ENCODE results near the gene MIF.
"Not testable (repeated sequence)": the region's sequence is repeated elsewhere in the genome, so short reads cannot be mapped to it uniquely, and the experiment has no call there.

The MIF gene

DNA sequence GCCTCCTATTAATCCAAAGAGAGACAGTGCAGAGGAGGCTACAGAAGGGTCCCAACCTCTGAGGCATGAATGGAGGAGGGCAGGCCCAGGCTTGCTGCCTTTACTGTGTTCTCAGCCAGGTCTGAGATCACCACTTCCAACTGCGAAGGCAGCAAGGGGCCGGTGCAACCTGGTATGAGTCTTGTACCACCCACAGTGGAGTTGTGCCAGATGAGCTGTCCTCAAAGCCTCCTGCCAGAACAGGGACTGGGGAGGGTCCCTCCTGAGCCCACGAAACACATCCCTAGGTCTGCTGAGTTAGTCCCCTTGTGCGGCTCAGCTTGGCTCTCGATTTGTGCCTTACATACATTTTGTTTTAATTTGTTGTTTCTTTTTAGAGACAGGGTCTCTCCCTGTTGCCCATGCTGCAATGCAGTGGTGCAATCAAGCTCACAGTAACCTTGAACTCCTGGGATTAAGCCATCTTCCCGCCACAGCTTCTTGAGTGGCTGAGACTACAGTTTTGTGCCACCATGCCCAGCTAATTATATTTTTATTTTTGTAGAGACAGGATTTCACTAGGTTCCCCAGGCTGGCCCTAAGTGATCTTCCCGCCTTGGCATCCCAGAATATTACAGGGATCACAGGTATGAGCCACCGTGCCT lies 9.3 kb downstream of the MIF start:
- DNase-seq (ENCODE audit: low spot score), result no peak

DNA sequence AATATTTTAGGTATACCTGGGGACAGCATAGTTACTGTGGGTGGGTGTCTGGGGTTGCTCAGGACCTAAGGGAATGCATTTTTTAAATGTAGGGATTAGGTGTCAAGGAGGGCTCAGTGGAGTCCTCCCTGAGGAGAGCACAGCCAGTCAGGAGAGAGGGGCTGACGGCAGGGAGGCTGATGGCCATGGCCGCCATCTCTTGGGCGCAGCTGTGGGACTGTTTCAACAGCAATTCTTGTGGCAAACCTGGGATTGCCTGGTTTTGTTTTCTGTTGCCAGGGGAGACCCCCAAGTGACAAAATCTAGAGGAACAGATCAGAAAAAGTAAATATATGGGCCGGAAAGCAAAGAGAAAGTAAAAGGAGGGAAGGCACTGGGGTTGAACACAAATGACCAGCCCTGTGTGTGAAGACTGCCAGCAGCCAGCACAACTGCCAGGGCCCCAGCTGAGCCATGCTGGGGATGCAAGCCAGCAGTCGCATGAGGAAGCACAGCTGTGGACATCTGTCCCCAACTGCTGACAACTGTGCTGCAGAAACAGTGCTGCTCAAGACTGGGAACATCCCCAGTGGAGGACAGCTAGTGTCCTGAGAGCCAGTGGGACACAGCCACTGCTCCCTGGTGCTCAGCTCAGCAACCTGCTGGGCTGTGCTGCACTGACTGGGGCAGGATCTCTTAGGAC lies 10.5 kb downstream of the MIF start:
- no peak for DNase-seq (ENCODE audit: low spot score)

DNA sequence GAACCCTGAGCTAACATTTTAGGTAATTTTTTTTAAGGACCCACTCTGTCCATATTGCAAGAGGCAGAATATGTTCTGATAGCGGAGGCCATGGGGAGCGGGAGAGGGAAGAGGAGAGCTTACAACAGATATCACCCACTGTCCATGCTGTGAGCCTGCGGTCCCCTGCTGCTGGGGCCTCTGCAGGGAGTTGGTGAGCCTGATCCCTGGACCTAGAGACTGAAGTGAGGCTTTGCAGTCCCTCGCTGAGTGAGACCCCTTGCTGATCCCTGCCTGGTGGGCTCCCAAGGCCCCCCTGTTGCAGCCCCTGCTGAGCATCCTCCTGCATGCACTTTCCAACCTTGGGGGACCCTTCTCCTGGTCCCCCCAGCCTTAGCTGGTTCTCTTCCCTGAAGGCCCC lies 12.5 kb downstream of the MIF start:
- DNase-seq (ENCODE audit: low spot score), result no peak

DNA sequence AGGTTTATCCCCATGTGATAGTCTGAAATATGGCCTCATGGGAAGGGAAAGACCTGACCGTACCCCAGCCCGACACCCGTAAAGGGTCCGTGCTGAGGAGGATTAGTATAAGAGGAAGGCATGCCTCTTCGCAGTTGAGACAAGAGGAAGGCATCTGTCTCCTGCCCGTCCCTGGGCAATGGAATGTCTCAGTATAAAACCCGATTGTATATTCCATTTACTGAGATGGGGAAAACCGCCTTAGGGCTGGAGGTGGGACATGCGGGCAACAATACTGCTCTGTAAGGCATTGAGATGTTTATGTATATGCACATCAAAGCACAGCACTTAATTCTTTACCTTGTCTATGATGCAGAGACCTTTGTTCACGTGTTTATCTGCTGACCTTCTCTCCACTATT lies 13.2 kb downstream of the MIF start:
- not testable (repeated sequence) for DNase-seq (ENCODE audit: low spot score)

DNA sequence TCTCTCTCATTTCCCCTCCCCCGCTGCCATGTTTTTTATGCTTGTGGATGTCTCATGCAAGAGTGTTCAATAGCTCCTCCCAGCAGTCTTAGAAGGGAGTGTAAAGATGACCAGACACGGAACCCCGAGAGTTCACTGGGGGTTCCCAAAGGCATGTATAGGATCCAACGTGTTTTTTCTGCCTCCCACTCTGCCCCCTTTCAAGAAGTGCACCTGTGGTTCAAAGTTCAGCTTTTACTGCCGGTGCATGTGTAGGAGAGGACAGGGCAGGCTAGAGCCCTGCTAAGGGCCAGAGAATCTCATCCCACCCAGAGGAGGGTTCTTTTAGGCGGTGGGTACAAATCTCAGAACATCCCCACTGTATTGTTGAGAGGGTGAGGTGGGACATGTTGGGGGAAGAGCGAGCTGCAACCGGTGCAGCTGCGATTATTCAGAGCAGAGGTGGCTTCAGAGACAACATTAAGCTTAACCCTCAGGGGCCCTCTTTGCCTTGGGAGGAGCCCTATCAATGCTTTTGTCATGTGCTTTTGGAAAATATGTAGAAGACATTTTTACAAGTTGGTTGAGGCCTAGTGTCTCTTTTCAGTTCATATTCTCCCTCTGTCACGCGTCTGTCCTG lies 14.5 kb downstream of the MIF start:
- no peak for DNase-seq (ENCODE audit: low spot score)

DNA sequence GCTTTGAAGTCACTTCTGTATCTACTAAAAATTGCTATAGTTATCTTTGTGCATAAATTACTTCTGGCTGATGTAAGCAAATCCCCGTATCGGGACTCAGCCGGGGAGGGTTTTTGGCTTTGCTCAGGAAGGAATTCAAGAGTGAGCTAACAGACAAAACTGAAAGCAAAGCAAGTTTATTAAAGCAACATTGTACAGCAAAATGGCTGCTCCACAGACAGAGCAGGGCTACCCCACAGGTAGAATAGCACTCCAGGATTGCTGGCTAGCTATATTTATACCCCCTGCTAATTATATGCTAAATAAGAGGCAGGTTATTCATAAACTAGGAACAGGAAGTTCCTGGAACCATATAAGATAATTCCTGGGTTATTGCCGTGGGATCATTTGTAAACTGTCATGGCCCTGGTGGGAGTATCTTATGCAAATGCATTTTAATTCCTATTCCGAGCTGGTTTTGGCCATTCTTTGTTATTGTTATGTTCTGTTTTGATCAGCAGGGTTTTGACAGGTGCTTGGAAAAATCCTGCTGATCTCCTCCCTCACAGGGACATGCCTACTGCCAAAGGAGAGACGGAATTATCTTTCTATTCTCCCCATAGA lies 15.2 kb downstream of the MIF start:
- no peak for DNase-seq (ENCODE audit: low spot score)

DNA sequence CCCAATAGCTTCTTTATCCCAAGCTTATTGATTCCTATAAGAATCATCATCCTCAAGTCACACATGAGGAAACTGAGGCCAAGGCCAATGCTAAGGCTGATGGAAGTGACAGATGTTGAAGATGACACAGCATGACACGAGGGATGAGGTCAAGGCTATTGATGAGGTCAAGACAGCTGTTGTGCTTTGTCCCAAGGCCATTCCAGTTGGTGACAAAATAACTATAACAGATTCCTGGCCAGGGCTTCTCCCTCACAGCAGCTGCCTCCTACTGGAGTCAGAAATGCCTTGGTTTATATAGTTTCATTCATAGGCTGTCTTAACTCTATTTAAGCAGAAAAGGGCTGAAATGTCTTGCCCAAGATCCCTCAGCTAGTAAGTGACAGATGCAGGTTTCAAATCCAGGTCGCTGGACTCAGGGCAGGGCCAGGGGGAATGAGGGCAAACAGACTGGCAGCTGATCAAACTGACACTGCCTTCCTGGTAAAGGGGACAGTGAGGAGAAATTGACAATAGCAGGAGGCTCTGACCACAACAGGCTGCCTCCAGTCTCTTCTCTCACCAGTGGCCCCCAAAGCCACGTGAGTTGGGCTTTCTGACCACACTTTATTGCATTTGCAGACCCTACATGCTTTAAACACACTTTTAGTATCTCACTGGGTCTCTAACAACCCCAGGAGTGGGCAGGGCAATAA lies 16.5 kb downstream of the MIF start:
- no peak for DNase-seq (ENCODE audit: low spot score)

DNA sequence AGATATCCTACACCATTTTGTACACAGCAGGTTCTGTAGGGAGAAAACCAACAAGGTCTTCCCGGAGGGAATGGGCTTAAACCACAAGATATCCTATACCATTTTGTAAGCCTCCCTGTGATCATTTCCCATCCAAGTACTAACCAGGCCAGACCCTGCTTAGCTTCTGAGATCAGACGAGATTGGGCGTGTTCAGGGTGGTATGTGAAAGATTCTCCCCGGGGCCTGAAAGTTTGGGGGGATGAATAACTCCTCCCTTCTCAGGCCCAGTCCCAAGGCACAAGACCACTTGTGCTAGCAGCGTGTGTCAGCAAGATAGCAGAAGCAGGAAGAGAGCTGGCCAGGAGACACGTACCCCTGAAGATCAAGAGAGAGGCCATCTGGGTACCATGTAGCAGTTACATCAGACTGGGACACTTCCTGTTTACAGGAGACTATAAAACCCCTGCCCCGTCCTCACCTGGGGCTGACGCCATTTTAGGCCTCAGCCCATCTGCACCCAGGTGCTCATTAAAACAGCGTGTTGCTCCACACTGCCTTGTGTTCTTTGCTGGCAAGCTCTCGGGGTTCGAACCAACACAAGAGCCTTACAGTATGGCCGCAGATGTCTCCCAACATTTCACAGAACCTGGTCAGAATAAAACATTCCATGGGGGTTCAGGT lies 17.3 kb downstream of the MIF start:
- no peak for DNase-seq (ENCODE audit: low spot score)

DNA sequence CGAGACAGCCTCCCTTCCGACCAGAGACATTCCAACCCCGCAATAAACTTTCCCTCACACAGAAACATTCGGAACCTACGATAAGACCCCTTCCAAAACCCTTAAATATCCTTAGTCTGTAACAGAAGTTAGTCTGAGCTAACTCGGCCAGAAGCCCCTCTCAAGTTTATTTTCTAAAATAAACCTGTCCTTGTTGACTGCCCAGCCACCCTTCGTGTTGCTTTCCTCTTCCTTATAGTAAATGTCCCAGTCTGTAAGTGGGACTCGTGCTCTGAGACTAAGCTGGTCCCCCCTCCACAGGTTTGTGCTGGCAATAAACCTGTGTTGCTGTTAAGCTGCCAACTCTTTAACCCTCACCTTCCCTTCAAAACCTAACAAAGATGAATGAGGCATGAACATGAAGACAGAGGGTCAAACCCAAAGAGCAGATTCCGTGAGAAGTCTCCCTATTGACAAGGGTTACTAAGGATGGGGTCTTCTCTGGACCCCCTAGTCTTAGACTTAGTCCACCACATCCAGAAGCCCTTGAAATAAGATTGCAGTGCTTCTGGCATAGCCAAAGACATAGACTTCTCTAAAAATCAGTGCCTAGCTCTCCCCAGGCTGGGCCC lies 18.2 kb downstream of the MIF start:
- DNase-seq (ENCODE audit: low spot score), result no peak

DNA sequence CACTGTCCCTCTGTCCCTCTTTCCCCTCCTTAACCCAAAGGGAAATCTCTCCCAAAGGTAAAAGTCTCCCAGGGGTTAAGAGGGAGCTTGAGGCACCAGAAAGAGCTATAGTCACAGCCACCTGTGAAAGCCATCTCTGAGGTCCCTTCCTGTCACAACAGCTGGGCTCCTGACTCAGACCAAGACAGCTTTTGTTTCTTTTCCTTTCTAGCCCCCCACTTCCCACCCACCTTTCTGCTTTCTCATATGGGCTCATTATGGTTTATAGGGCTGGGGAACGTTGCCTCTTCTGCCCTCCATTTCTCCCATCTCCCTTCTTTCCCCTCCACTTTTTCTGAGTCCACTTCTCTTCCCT lies 19.1 kb downstream of the MIF start:
- no peak for DNase-seq (ENCODE audit: low spot score)

DNA sequence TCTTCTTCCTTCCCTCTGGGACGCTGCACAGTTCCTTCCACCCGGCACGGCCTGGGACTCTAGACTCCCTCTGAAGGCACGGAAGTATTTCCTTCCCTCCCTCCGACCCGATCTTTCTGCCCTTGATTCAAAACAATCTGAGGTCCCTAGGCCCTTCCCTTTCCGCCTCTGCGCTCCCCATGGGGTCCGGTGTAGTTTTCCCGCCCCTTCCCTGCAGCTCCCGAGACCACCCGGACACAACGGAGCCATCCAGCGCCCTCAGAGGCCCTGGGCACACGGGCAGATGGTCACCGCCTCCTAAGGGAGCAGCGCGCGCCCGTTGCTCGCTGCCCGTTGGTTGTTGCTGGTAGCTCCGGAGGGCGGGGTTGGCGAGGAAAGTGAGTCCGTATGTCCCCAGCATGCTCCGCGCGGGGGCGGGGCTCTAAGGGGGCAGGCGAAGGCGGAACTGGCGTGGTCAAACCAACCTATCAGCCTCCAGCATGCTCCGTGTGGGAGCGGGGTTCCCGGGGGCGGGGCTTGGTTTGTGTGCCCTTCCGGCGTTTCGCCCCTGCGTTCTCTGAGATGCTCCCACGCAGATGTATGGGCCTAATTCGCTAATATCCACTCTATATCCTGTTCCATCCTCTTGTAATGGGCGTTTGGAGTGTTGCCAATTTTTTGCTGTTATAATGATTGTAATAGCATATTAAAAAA lies 19.6 kb downstream of the MIF start:
- peak; percentile 90 for DNase-seq (ENCODE audit: low spot score)

DNA sequence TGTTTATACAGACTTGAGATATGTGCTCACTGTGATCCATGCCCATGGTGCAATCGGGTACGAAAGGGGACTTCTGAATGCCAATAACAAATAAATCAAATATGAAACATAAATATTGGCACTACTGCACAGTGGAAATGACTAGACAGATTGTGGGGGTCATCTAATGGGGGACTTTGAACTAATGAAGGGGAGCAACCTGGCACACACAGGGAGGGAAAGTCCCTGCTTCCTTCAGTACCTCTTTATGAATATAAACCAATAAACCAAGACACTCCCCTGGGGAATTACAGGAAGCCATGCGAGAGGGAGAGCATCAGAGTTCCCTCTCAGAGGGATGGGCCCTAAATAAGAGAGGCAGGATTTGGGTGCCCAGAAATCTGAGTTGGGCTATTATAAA lies 21.1 kb downstream of the MIF start:
- DNase-seq (ENCODE audit: low spot score), result no peak

DNA sequence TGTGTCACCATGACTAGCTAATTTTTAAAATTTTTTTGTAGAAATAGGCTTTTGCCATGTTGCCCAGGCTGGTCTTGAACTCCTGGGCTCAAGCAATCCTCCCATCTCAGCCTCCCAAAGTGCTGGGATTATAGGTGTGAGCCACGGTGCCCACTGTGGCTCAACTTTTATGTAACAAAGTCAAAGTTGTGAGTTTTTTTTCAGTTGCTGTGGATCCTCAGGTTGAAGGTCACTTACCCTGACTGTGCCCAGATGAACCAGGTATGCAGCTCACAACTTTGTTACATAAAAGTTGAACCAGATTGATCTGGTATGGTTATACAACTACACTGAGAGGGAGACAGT lies 26.1 kb downstream of the MIF start:
- not testable (repeated sequence) for DNase-seq (ENCODE audit: low spot score)

DNA sequence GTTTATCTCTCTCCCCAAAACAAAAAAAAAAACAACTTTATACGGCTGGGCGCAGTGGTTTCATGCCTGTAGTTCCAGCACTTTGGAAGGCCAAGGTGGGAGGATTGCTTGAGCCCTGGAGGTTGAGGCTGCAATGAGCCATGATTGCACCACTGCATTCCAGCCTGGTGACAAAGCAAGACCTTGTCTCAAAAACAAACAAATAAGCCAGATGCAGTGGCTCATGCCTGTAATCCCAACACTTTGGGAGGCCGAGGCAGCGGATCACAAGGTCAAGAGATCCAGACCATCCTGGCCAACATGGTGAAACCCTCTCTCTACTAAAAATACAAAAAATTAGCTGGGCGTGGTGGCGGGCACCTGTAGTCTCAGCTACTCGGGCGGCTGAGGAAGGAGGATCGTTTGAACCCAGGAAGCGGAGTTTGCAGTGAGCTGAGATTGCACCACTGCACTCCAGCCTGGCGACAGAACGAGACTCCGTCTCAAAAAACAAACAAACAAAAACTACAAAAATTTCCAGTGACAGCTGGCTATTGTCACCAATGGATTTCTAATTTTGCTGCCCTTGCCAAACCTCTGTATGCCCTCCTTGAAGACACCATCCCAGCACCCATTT lies 27.5 kb downstream of the MIF start:
- DNase-seq (ENCODE audit: low spot score), result not testable (repeated sequence)

DNA sequence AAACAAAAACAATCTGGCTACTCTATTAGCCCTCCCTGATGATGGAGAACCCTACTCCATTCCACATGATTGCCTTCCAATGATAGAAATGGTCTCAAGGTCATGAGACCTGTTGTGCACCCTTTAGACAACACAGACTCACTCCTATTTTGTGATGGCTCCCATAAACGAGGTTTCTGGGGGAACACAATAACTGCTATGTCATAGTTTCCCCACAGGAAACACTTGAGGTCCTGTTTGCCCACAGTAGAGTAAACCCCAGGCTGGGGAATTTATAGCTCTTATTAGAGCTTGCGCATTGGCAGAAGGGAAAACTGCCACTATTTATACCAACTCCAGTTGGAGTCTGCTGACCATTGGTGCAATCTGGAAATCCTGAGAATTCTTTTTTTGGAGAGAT lies 28.7 kb downstream of the MIF start:
- no peak for DNase-seq (ENCODE audit: low spot score)

DNA sequence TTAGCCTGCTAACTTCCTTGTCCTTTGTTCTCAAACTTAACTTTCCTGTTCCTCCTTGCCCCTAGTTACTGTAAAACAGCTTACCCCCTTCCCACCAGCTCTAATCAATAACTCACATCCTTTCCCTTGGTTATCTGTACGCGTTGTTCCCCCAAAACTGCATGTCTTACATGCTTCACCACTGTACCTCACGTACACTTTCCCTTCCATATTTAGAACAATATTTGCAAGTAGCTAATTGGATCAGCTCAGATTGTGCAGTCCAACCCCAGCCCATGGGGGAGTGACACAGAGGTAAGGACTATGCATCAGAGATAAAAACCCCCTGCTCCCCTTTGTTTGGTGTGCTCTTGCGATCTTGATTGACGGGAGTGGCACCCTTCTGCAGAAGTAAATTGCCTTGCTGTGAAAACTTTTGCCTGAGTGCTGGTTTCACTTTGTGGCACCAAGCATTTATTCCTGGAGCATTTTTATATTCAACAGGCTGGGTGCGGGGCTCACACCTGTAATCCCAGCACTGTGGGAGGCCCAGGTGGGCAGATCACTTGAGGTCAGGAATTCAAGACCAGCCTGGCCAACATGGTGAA lies 30.9 kb downstream of the MIF start:
- no peak for DNase-seq (ENCODE audit: low spot score)

DNA sequence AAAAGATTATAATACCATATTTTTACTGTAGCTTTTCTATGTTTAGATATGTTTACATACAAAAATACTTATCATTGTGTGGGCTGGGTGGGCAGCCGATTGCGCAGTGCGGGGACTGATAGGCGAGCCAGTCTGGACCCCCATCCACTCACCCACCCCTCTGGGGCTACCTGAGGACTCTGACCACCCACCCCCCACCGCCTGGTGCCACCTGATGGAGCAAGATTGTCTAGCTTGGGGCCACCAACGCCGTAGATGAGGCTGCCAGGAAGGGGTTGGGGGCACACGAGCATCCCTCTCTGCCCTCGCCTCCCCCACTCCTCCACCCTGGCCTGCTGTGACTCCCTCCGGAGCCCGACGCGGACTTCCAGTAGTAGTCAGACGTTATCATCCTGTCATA lies 32.4 kb downstream of the MIF start:
- DNase-seq (ENCODE audit: low spot score), result no peak

DNA sequence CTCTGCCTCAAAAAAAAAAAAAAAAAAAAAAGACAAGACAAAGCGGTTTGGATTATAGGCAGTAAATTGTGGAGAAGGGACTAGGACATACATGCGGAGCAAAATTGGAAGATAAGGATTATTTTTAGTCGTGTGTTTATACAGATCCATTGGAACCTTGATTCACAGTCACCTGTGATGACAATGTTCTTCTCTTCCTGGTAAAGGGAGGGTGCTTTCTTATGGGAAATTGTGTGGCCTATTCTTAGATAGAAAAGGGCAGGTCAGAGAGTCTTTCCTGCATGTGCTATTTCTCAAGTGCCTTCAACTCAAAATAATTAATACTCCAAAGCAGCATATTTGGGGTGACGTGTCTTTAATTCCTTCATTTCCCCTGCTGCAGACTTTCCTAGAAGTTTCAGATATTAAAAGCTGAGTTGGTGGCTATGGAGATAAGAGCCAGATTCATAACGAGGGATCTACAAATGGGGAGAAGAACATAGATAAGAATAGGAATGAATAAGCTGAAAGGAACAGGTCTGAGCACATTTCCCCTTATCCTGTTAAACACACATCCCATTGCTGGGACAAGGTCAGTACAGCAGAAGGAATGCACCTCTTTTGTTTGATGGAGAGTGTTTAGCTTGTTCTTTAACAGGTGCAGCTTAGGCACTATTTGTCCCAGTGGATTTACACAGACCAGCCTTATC lies 44.3 kb downstream of the MIF start:
- peak; percentile 11 for DNase-seq (ENCODE audit: low spot score)

DNA sequence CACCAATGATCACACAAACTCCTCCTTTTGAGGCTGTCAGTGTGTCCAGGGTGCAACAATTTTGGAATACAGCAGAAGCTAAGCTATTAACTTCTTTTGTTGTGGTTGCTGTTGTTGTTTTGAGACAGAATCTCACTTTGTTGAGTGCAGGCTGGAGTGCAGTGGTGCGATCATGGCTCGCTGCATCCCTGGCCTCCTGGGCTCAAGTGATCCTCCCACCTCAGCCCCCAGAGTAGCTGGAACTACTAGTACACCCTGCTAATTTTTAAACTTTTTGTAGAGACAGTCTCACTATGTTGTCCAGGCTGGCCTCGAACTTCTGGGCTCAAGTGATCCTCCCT lies 44.8 kb downstream of the MIF start:
- no peak for DNase-seq (ENCODE audit: low spot score)

DNA sequence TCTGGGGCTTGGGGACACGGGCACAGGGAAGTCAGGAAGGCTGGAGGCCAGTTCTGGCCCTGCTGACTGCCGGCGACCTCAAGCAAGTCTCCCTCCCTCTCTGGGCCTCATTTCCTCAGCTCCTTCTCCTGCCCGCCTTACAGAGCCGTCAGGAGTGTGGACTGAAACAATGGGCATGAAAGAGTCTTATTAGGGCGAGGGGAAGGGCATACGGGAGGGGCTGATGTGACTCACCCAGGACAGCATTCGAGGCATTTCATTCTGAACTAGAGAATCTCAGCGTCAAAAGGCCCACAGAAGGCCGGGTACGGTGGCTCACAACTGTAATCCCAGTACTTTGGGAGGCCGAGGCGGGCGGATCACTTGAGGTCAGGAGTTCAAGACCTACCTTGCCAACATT lies 46.0 kb downstream of the MIF start:
- DNase-seq (ENCODE audit: low spot score), result not testable (repeated sequence)

All from hematopoietic multipotent progenitor cell treated with erythropoietin and hydrocortisone succinate and interleukin-3 and kit ligand, for 17 days (in vitro differentiated cells).